NCI-H226 (cell line): Measurements from ENCODE around the gene SRSF7.
"Not testable (repeated sequence)": the region's sequence is repeated elsewhere in the genome, so short reads cannot be mapped to it uniquely, and the experiment has no call there.

ENCODE experiments used
- DNase-seq: peaks from one replicate; pipeline ENCODE4 v3.0.0-alpha.2; 2015

Gene SRSF7

DNA sequence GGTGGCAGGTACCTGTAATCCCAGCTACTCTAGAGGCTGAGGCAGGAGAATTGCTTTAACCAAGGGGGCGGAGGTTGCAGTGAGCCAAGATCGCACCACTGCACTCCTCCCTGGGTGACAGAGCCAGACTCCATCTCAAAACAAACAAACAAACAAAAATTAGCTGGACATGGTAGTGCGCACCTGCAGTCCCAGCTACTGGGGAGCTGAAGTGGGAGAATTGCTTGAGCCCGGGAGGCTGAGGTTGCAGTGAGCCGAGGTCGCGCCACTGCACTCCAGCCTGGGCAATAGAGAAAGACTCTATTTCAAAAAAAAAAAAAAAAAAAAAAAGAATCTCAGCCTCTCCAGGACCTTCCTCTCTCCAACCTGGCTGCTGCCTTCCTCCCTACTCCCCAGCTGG, 20.1 kb downstream of the SRSF7 start:
- DNase-seq = no peak

DNA sequence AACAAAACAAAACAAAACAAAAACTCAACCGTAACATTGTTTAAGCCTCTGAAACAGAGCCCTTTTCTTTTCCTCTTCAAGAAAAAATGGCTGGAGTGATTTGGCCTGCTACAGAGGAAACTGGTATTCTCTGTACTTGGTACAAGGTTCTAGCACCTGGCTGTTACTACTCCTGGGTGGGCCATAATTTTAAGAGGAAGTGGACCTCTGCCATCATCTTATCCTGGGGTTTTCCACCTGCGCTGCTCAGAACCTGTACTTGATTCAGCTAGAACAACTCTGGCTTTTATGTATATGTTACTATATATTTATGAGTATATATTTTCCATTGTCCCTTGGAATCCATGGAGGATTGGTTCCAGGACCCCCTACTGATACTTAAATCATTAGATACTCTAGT, 22.5 kb downstream of the SRSF7 start:
- no peak for DNase-seq

DNA sequence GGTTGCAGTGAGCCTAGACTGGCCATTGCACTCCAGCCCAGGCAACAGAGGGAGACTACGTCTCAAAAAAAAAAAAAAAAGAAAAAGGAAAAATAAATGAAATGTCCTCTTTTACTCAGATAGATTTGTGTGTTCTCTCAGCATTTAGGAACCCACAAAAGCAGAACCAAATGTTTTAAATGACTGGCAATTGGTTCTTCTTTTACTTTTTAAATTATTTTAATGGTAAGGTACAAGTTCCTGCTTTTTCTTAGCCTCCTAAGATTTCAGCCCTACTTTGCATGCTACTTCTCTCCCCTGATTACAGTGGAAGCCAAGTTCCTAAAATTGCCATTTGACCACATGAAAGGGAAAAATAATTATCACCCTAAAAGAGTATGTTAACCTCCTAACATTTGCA, 23.5 kb downstream of the SRSF7 start:
- DNase-seq = no peak

DNA sequence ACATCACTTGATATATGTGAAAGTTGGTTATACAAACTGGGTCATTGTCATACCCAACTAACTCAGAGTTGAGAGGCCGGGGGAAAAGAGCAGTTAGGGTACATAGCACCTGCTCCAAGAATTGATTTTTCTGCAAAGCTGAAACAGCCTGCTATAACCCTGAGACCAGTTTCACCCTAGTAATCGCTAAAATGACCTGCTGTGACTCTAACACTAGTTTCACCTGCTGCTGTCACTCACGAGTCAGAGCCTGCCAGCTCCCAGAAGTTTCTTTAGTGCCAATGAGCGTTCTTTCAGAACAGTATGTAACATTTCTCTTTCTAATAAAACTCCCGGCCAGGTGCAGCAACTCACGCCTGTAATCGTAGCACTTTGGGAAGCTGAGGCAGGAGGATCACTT, 28.0 kb downstream of the SRSF7 start:
- DNase-seq = no peak

DNA sequence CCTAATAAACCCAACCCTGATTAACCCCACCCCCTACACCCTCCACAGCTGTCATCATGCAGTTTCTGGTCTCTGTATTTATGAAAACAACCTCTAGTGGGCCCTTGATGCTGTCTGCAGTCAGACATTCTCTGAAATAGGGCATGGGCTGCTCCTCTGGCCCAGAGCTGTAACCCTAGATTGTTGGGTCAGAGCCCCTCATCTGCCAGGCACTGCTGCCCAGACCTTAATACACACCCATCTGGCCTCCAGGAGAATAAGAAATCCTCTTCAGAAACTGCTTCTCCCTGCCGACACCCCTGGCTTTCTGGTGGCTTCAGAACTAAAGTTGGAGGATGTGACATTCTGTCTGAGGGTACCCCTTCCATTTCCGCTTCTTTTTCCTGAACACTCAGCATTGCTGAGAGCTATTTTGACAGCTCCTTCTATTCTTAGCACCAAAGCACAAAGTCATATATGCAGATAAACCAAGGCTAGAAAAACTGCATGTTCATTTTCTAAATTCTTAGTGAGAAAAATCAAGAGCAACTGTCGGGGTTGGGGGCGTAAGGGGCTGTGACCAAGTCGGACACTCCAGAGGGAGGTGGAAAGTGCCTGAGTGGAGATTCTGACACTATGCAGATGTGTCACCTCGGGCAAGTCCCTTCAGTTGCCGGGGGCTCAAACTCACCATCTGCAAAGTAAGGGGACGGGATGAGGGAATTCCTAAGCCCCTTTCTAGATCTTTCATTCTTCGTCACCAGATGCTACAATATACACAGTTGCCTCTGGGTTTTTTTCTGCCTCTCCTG, 28.7 kb downstream of the SRSF7 start:
- DNase-seq = no peak

DNA sequence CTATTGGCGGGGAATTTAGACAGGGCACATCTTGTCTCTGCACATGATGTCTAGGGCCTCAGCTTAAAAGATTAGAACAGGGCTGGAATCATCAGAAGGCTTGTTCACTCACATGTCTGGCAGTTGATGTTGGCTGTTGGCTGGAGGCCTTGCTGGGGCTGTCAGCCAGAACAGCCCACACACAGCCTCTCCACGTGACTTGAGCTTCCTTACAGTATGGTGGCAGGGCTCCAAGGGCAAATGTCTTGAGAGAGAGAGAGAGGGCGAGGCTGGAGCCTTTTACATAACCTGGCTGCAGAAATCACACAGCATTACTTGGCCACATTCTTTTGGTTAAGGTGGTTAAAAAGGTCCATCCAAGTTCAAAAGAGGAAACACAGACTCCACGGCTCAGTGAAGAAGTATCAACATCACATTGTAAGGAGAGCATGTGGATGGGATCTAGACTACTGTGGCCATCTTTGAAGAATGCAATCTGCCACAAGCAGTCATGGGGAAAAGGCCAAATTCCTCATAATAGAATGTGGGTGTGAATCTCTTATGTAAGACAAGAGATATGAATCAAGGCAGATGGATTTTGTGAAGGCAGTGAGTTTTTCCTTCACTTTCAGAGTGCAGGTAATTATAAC, 30.4 kb downstream of the SRSF7 start:
- peak; percentile 99 for DNase-seq

DNA sequence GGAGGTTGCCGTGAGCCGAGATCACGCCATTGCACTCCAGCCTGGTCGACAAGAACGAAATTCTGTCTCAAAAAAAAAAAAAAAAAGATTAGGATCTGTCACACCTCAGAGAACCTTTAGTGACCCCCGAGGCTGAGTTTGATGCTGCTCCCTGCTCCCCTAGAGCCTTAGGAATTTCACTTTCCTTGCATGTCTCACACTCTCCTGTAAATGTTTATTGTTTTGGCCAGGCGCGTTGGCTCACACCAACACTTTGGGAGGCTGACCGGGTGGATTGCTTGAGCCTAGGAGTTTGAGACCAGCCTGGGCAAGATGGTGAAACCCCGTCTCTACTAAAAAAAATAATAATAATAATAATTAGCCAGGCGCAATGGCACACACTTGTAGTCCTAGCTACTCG, 31.5 kb downstream of the SRSF7 start:
- DNase-seq = no peak

DNA sequence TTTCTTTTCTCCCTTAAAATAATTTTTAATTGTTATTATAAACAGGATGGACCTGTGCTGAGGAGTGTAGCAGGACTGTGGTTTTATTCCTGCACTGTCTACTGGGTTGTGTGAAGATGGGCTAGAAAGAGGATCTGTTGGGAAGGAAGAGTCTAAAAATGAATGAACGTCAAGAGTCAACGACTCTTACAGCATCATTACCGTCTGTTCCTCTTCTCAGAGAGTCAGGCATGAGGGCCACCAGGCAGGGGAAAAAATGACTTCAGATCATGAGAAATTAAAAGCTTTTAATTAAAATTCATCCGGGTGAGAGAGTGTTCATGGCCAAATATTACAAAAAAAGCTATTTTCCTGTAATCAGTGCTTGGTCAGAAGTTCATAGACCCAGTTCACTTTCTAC, 32.6 kb downstream of the SRSF7 start:
- no peak for DNase-seq

DNA sequence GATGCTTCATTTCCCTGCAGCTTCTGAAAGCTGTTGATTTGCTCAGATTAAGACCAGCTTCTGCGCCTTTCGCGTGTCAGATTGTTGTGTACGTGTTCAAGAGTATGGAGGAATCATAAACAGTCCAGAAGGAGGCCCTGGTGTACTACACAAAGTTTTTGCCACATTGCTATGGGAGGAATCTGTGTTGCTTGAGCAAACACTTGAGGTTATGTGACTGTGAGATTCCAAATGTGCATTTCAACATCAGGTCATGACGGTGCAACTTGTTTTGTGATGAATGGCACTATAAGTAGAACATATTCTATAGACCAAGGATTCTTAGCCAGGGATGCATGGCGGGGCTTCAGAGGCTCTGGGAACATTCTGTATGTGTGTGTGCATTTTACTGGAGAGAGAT, 35.0 kb downstream of the SRSF7 start:
- DNase-seq = peak; percentile 51

DNA sequence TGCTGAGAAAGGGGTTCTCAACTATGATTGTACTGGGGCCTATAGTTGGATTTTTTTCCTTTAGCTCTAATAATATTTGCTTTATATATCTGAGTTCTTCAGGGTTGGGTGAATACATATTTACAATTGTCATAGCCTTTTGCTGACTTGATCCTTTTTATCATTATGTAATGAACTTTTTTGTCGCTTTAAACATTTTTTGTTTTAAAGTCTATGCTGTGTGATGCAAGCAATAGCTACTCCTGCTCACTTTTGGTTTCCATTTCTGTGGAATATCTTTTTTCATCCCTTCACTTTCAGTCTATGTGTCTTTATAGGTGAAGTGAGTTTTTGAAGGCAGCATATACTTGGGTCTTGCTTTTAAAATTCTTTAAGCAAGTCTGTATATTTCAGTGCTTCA, 36.2 kb downstream of the SRSF7 start:
- not testable (repeated sequence) for DNase-seq

DNA sequence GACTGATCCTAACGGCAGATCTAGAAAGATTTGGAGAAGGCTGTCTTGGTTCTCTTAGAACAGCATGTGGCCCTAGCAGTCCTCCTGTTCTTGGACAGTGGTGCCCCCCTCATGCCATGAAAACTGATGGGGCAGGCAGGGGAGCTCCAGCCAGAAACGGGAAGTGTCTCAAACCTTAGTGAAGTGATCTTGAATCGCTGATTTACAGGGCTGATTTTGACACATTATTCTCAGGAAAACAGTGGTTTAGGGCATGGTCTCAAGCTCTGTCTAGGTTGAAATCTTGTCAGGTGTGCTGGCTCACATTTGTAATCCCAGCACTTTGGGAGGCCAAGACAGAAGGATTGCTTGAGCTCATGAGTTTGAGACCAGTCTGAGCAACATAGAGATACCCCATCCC, 37.8 kb downstream of the SRSF7 start:
- DNase-seq = no peak

DNA sequence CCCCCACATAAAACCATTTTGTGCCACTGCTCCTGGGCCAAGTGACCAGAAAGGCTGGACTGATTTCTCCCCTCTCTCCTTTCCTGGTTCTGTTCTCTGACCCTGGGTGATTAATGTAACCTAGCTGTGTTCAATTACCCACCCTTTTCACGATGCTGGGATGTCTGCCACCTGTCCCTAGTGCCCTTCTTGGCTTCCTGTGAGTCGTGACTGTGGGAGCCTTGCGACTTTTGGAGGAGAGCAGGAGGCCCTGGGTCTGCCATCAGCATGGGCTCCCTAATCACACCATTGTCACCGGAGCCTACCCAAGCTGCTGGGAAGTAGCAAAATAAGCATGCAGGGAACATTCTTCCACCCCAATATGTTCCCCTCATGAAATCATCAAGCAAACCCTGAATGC, 38.3 kb downstream of the SRSF7 start:
- no peak for DNase-seq

DNA sequence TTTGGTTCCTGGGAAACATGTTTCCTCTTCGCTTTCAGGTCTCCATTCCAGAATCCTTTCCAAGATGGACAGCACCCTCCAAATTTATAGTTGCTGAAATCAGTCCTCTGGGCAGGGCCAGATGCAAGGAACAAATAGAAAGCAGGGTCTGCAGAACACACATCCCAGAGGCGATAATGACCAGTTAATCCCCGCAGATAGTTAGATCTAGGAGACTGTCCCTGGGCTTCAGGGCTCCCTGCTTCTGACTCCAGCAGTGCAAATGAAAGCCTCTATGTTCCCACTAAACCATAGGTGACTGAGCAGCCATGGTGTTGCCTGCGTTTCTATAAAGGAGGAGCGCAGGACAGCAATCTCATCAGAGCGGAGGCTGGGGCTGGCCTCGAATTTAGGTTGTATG, 38.7 kb downstream of the SRSF7 start:
- DNase-seq = no peak

DNA sequence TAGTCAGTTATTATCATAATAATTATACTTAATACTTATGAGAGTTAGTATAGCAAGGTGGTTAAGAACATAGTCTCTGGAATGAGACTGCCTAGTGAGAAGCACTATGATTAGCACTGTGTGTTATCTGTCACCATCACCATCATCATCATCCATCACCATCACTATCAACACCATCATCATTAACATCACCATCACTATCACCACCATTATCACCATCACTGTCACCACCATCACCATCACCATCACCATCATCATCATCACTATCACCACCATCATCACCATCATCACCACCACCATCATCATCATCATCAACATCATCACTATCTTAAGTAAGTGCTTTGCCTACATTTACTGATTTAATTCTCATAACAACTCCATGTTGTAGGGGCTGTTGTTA, 39.6 kb downstream of the SRSF7 start:
- no peak for DNase-seq

DNA sequence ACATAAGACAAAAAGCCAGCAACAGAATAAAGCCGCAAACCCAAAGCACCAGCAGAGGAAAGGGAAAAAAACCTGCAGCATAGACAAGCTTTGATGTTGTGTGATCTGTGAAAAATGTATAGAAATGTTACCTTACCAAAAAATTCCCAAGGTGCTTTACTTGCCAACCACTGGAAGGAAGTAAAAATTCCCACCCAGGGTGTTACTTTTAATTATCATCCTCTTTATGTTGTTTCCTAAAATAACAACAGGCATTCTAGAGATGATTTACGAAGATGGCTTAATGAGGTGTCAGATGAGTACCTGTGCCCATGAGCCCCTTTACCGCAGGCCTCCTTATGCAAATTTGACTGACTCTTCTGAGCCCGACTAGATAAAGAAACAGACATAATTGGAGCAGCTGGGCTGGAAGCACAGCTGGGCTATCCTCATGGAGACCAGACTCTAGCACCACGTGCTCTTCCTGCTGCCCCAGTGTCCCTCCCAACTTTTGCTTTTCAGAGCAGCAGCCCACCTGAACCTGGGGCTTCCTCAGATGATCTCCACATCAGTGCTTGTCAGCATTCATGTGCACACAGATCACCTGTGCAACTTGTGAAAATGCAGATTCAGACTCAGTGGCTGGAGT, 41.5 kb downstream of the SRSF7 start:
- no peak for DNase-seq

DNA sequence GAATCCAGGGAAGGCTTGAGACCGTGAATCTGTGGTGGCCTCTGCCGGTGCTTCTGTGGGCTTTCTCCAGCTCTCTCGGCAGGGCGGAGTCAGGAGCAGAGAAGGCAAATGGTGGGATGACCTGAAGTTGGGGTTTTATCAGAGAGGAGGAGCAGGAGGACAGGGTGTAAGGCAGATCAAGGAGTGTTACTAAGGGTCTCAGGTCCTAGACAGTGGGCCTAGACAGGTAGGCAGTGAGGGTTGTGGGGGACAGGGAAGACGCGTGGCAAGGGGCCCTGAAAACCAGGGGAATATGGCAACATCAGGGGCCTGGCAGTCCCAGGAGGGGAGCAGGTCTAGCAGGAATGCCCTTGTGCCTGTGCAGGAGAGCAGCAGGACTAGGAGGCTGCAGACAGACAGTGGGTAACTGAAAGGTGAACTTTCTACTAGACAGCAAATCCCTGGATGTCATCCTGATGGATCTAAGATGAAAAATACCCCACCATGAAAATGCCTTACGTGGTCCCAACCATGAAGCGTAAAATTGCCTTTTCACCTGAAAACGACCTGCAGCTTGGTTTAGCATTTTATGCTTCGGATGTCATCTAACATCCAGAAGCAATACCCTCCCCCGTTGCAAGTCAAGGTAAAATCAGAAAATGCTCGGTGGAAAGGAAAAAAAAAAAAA, 42.1 kb downstream of the SRSF7 start:
- no peak for DNase-seq

DNA sequence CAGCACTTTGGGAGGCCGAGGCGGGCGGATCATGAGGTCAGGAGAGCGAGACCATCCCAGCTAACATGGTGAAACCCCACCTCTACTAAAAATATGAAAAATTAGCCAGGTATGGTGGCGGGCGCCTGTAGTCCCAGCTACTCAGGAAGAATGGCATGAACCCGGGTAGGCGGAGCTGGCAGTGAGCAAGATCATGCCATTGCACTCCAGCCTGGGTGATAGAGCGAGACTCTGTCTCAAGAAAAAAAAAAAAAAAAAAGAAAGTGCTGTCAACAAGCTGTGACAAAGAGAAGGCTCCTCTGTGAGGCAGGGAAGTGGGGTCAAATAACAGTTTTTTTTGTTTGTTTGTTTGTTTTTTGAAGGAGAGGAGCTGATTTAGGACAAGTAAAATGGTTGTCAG, 42.7 kb downstream of the SRSF7 start:
- DNase-seq = not testable (repeated sequence)

DNA sequence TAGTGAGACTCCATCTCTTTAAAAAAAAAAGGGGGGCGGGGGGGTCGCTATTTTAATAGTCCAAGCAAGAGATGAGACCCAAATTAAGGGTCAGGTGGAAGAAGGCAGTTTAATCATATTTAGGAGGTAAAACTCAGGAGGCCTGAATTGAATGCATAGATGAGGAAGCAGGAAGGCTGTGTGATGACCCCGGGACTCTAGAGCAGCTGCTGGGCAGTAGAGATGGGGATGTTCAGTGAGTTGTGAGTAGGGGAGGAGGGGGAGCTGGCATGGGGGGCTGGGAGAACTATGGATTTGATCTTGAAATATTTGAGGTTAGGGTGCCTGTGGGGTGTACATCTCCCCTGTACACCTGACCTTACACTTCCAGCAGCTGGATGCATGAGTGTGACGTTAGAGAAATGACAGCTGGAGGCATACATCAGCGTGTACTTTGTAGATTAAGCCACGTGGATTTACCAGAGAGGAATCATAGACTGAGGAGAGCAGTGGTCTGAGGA, 44.3 kb downstream of the SRSF7 start:
- no peak for DNase-seq

DNA sequence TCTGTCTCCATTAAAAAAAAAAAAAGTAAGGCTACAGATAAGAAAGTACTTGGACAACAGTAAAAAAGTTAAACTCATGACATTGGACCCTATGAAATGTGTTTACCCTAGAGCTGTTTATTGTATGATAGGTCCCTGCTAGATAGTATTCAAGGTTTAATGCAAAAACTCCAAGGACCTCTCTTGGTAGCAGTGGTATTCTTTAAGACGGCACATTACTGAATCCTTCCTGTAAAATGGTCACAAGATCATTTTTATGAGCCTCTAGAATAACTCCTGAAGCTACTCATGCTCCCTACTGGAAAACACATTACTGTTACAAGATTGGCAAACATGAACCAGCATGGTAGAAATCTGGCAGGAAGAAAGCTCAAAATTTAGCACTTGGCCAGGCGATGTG, 46.5 kb downstream of the SRSF7 start:
- DNase-seq = no peak

DNA sequence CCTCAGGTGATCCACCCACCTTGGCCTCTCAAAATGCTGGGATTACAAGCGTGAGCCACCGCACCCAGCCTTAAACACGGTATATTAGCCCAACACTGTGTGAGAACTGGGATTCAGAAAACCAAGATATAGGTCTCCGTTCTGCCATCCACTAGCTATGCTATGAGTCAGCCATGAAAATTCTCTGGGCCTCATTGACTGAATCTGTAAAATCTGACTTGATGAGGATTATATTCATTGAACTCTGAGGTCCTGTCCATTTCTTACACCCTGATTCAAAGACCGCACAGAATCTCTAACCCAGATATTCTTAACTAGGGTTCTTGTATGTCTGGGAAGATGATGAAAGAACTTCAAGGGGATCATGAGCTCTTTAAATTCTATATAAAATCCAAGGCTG, 47.8 kb downstream of the SRSF7 start:
- peak; percentile 41 for DNase-seq

DNA sequence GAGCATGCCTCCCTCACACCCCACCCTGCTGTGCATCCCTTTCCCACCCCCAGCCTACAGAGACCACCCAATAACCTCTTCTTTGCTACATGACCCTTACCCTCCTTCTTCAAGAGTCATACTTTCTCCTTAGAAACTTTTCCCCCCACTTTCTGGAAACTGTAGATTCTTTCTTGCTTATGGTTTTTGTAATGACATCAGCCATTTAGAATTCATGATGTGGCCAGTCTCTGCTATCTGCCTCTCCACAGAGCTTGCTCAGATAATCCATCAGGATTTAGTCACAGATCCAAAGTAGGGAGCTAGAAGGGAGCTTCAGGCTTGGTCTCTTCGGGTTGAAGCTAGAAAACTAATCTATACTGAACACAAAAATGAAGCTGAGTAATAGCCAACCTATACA, 48.7 kb downstream of the SRSF7 start:
- DNase-seq = peak; percentile 90

DNA sequence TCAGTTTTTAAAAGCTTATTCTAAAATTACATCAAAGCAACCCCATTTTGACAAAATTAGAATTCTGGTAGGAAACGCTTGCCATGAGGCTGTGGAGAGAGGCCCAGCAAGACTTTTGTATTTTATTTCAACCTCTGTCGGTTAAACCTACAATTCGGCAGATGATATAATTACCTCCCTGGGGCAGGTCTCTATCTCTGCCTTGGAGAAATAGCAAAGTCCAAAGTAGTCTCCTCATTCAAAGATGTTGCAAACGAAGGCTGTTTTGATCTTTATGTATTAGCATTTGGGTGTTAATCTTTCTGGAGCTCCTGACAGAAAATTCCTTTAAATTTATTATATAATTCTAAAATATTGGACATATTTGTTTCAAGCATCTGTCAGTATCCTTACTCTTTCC, 49.6 kb downstream of the SRSF7 start:
- no peak for DNase-seq

DNA sequence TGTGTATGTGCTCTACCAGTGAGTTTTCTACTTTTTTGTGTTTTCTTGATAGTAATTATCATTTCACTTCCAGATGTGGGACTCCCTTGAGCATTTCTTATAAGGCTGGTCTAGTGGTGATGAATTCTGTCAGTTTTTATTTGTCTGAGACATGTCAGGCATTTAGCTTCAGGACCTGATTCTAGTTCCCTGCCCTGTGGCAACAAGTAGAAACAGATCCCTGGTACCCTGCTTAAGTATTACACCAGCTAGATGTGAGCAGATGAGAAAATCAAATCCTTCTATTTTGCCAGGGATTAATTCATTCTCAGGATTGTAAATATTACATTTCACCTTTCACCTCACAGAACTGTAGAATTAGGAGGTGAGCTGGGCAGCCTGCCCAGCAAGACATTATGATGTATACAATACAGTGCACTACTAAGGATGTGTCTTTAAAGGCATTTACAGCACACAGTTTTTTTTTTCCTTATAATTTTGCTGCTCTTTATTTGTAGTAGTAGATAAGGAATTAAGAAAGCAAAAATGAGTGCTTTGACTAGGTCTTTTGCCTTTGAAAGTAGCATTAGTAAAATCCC, 50.2 kb downstream of the SRSF7 start:
- DNase-seq = no peak
